K562 (cell line): ENCODE measurements around the gene ARHGAP24. TPM values are rescaled to one million over a fixed set of nuclear protein-coding genes. Genes with fewer than 3 reads are reported as not detected.

ENCODE experiments used
- ATAC-seq: fragments of 200-7000 bp; cut with Tn5 transposase; 3 replicates; pipeline ENCODE4 v1.9.1; 2020; ENCODE audit warnings: moderate library complexity
- BruUV-seq: library from RNA; stranded (reverse); fragments of 400-500 nt; replicated peaks from 2 replicates; lab custom pipeline; 2021; lab: Mats Ljungman, UMichigan
- CTCF ChIA-PET: fragments of 300-600 bp; formaldehyde crosslinking; extraction: SDS; loops from one replicate; lab custom pipeline; 2021; ENCODE audit warnings: low intra/inter-chr PET ratio; lab: Yijun Ruan, JAX
- POLR2A ChIA-PET: fragments of 300-600, 350-650 bp; sonication (Branson Sonifier 250); formaldehyde crosslinking; extraction: SDS; loops from one replicate; lab custom pipeline; 2021; ENCODE audit warnings: antibody characterized with exemption, inconsistent platforms; lab: Yijun Ruan, JAX
- DNase-seq, 4 experiments: peaks; one replicate each; pipeline versions ENCODE4 v3.0.0 to v3.0.0-alpha.2; 2011 to 2018; ENCODE audit warnings: low spot score in 3 of 4, mixed read lengths in 3 of 4; ENCODE audit errors: extremely low read depth in 1 of 4
- FAIRE-seq: peaks from 2 replicates; lab custom pipeline; 2011; peaks lifted over from hg19 to GRCh38; lab: Jason Lieb, UNC
- H2AFZ ChIP-seq: 2 replicates; pipeline ENCODE4 v1.6.0; 2011; ENCODE audit warnings: low read depth, low read length, control low read depth, inconsistent platforms
- H3K27ac ChIP-seq: fragments of 200-600 bp; 3 replicates; pipeline ENCODE4 v1.8.0; 2011; ENCODE audit warnings: low read depth, mild to moderate bottlenecking, control low read depth, inconsistent platforms, low read length, moderate library complexity, mixed read lengths; ENCODE audit errors: extremely low read depth
- H3K27me3 ChIP-seq, 2 experiments: fragments of 300-600 bp in 1 of 2; 2 replicates in 1 of 2; 3 replicates in 1 of 2; pipeline versions ENCODE4 v1.6.0 to v1.8.0; 2011; ENCODE audit warnings: inconsistent platforms in 2 of 2, low read length in 2 of 2, mild to moderate bottlenecking in 1 of 2, mixed read lengths in 1 of 2, moderate library complexity in 1 of 2; ENCODE audit not compliant: control insufficient read depth in 2 of 2, insufficient read depth in 2 of 2
- H3K36me3 ChIP-seq: fragments of 300-600 bp; 3 replicates; pipeline ENCODE4 v1.8.0; 2011; ENCODE audit warnings: mild to moderate bottlenecking, low read length, inconsistent platforms; ENCODE audit not compliant: control insufficient read depth, insufficient read depth
- H3K4me1 ChIP-seq, 2 experiments: fragments of 200-600 bp in 1 of 2; replicated peaks in 1 of 2; 2 replicates in 1 of 2; 3 replicates in 1 of 2; pipeline versions ENCODE4 v1.5.1 to v1.8.0; 2011; ENCODE audit warnings: inconsistent platforms in 2 of 2, low read length in 2 of 2, mild to moderate bottlenecking in 1 of 2, mixed read lengths in 1 of 2, moderate library complexity in 1 of 2; ENCODE audit not compliant: control insufficient read depth in 2 of 2, insufficient read depth in 2 of 2
- H3K4me2 ChIP-seq: 2 replicates; pipeline ENCODE4 v1.6.1; 2011; ENCODE audit warnings: low read length, control low read depth, inconsistent platforms, mixed read lengths; ENCODE audit not compliant: insufficient read depth
- H3K4me3 ChIP-seq: fragments of 200-600 bp; sonication (generic), shearing (Covaris generic); 2 replicates; pipeline ENCODE4 v1.5.1; 2016; ENCODE audit warnings: control low read depth, inconsistent platforms
- H3K79me2 ChIP-seq: fragments of 200-600 bp; 3 replicates; pipeline ENCODE4 v1.8.0; 2011; ENCODE audit warnings: low read length, inconsistent platforms; ENCODE audit not compliant: control insufficient read depth, insufficient read depth
- H3K9ac ChIP-seq, 2 experiments: 2 replicates each; pipeline versions ENCODE4 v1.6.0 to v1.6.1; 2011; ENCODE audit warnings: low read depth in 2 of 2, low read length in 2 of 2, control low read depth in 1 of 2, inconsistent platforms in 1 of 2, mild to moderate bottlenecking in 1 of 2, mixed read lengths in 1 of 2; ENCODE audit not compliant: insufficient read depth in 1 of 2
- H3K9me1 ChIP-seq: one replicate; pipeline ENCODE4 v1.6.0; 2011; ENCODE audit warnings: inconsistent platforms, mild to moderate bottlenecking, low read length, moderate library complexity; ENCODE audit not compliant: control insufficient read depth, insufficient read depth
- H3K9me3 ChIP-seq: replicated peaks from 2 replicates; pipeline ENCODE4 v1.5.1; 2011; ENCODE audit warnings: low read depth, low read length, inconsistent platforms; ENCODE audit not compliant: control insufficient read depth, insufficient read depth
- H4K20me1 ChIP-seq: replicated peaks from 2 replicates; pipeline ENCODE4 v1.6.1; 2011; ENCODE audit warnings: low read length, inconsistent platforms, mixed read lengths; ENCODE audit not compliant: control insufficient read depth, insufficient read depth
- CSDE1 ChIP-seq, 2 experiments: fragments of 450-650 bp; IDR thresholded peaks; 2 replicates each; pipeline ENCODE4 v1.6.1; 2016; ENCODE audit warnings: mild to moderate bottlenecking in 1 of 2
- NELFE ChIP-seq: IDR thresholded peaks from 2 replicates; pipeline ENCODE4 v1.6.1; 2011; ENCODE audit warnings: mild to moderate bottlenecking; ENCODE audit not compliant: insufficient read depth, insufficient read length
- RB1 ChIP-seq: fragments of 450-650 bp; IDR thresholded peaks from 2 replicates; pipeline ENCODE4 v1.6.1; 2017; ENCODE audit warnings: low read depth, mild to moderate bottlenecking
- TEAD4 ChIP-seq, 2 experiments: sonication (generic) in 1 of 2; formaldehyde crosslinking in 1 of 2; IDR thresholded peaks; 2 replicates each; pipeline versions ENCODE4 v1.6.1 to v1.8.0; 2012 to 2022; ENCODE audit warnings: borderline replicate concordance in 1 of 2, inconsistent platforms in 1 of 2, low read length in 1 of 2, mild to moderate bottlenecking in 1 of 2, missing genetic modification reagents in 1 of 2
- TRIM24 ChIP-seq, 2 experiments: fragments of 450-650 bp; IDR thresholded peaks; 2 replicates each; pipeline ENCODE4 v1.6.1; 2016
- TRIM25 ChIP-seq: fragments of 450-650 bp; IDR thresholded peaks from 2 replicates; pipeline ENCODE4 v1.7.0; 2016; ENCODE audit warnings: borderline replicate concordance
- ZBTB49 ChIP-seq: sonication (generic); formaldehyde crosslinking; IDR thresholded peaks from 2 replicates; pipeline ENCODE4 v1.8.0; 2022; ENCODE audit warnings: missing genetic modification reagents, mild to moderate bottlenecking, borderline replicate concordance
- ZC3H11A ChIP-seq: IDR thresholded peaks from 2 replicates; pipeline ENCODE4 v1.6.1; 2012; ENCODE audit warnings: low read depth, low read length, improper control_type of control experiment
- ZNF318 ChIP-seq, 2 experiments: fragments of 450-650 bp; IDR thresholded peaks; 2 replicates each; pipeline ENCODE4 v1.6.1; 2016; ENCODE audit warnings: mild to moderate bottlenecking in 2 of 2, borderline replicate concordance in 1 of 2, low read depth in 1 of 2, moderate library complexity in 1 of 2
- in situ Hi-C: fragments of 300-500 bp; cut with MboI; formaldehyde crosslinking; loops from 4 replicates; pipeline ENCODE4 v1.15.0; 2018; ENCODE audit warnings: inconsistent platforms, mixed read lengths
- intact Hi-C: fragments of 100-400 bp; cut with micrococcal nuclease; formaldehyde crosslinking; loops from 2 replicates; pipeline ENCODE4 v1.14.2; 2022
- polyA plus RNA-seq, 8 experiments: library from polyadenylated mRNA; depleted of rRNA in 4 of 8; stranded (reverse) in 5 of 8; unstranded in 3 of 8; fragments of >200 nt; fragmentation: Nextera tagmentation in 2 of 8; fragmentation: Illumina TruSeq in 1 of 8; extraction: Ambion mirVana in 2 of 8; extraction: Trizol in 1 of 8; gene quantifications; 2 replicates each; pipeline versions ENCODE4 v1.2.1 to v1.2.3, GENCODE V29; 2011 to 2014; ENCODE audit warnings: inconsistent platforms in 1 of 8, missing spikeins in 1 of 8
- total RNA-seq, 7 experiments: library from RNA; depleted of rRNA in 6 of 7; stranded (reverse); fragments of >200 nt in 6 of 7; fragmentation: Illumina TruSeq in 2 of 7; extraction: Trizol in 2 of 7; gene quantifications; 2 replicates each; pipeline versions ENCODE4 v1.2.1 to v1.2.3, GENCODE V29; 2011 to 2021; ENCODE audit warnings: low replicate concordance in 1 of 7

The ARHGAP24 gene
- total and polyA plus RNA-seq, 9 of the 15 experiments (the other 6 are each of a cell fraction or from before 2014, with no cell fraction given): 8.0 to 22.6 (median 14.0) TPM

- TF ChIP-seq ZBTB49 (CRISPR knock-in tag): no peak
- no peak for TF ChIP-seq TRIM25
- TF ChIP-seq TRIM24 (IDR thresholded peaks at IDR 0.05): no peak
- TF ChIP-seq NELFE: no peak
- TF ChIP-seq TEAD4 (IDR thresholded peaks at IDR 0.05; ENCODE audit: low read length): no peak
- no peak for TF ChIP-seq TEAD4 (CRISPR knock-in tag; IDR thresholded peaks at IDR 0.05; ENCODE audit: borderline replicate concordance)
- no peak for TF ChIP-seq RB1
Measured at GRCh38 chr4:85570388-85570787, 95.4 kb downstream of the ARHGAP24 start (continued).

- Histone ChIP-seq H3K4me2 (no peak overlapping the region), H3K9ac (no peak overlapping the region), H4K20me1 (no peaks in the 10 kb centered on the region), H3K4me3 (no peak overlapping the region), H2AFZ (no peak overlapping the region), H3K9me3 (no peaks in the 10 kb centered on the region), H3K27ac (no peak overlapping the region), H3K4me1 (no peaks in the 10 kb centered on the region; a peak in 2 of 5 replicates), H3K79me2 (no peaks in the 10 kb centered on the region), H3K9me1 (no peaks in the 10 kb centered on the region), H3K36me3 (no peaks in the 10 kb centered on the region), H3K27me3 (no peaks in the 10 kb centered on the region)
- no peak for DNase-seq
- FAIRE-seq: no peak
- no TSS peak for BruUV-seq
- in situ Hi-C loops: loop anchor here (10.0 kb wide), 1 partner anchor 154 kb away; no protein-coding TSS in a partner anchor
- no peak for ATAC-seq
- intact Hi-C loops: no loop called here
- CTCF ChIA-PET: no interaction called here
- POLR2A ChIA-PET: no interaction called here
- no peak for TF ChIP-seq ZC3H11A
- TF ChIP-seq CSDE1 (IDR thresholded peaks at IDR 0.05): no peak
- TF ChIP-seq ZNF318 (IDR thresholded peaks at IDR 0.05; ENCODE audit: borderline replicate concordance in 1 of 2, low read depth in 1 of 2): no peak
Measured at GRCh38 chr4:85571008-85571407, 96.1 kb downstream of the ARHGAP24 start.
